MM.1S (cell line): ENCODE results near the gene ADARB2.

Experiments
- DNase-seq: peaks from one replicate; pipeline ENCODE4 v3.0.0-alpha.2; 2015
- H2AFZ ChIP-seq: fragments of 300-600 bp; sonication (generic); 2 replicates; pipeline ENCODE4 v1.6.0; 2016; ENCODE audit warnings: antibody characterized with exemption, low read length
- H3F3A ChIP-seq: fragments of 300-600 bp; sonication (generic); 2 replicates; pipeline ENCODE4 v1.6.1; 2016; ENCODE audit warnings: mild to moderate bottlenecking, antibody characterized with exemption, low read length, moderate library complexity, mixed read lengths; ENCODE audit not compliant: insufficient read depth
- H3K27ac ChIP-seq: fragments of 300-600 bp; sonication (generic); 2 replicates; pipeline ENCODE4 v1.5.1; 2016; ENCODE audit warnings: mild to moderate bottlenecking, low read length
- H3K27me3 ChIP-seq: fragments of 300-600 bp; sonication (generic); replicated peaks from 2 replicates; pipeline ENCODE4 v1.6.0; 2016; ENCODE audit warnings: low read length; ENCODE audit not compliant: insufficient read depth
- H3K36me3 ChIP-seq: fragments of 300-600 bp; sonication (generic); replicated peaks from 2 replicates; pipeline ENCODE4 v1.6.1; 2016; ENCODE audit warnings: mild to moderate bottlenecking, low read length, mixed read lengths; ENCODE audit not compliant: insufficient read depth
- H3K4me1 ChIP-seq: fragments of 300-600 bp; sonication (generic); 2 replicates; pipeline ENCODE4 v1.6.1; 2016; ENCODE audit warnings: low read length, mixed read lengths
- H3K4me2 ChIP-seq: fragments of 300-600 bp; sonication (generic); 2 replicates; pipeline ENCODE4 v1.6.0; 2016; ENCODE audit warnings: low read depth, low read length
- H3K4me3 ChIP-seq: fragments of 300-600 bp; sonication (generic); 2 replicates; pipeline ENCODE4 v1.5.1; 2016; ENCODE audit warnings: low read length, mixed read lengths
- H3K79me2 ChIP-seq: fragments of 300-600 bp; sonication (generic); 2 replicates; pipeline ENCODE4 v1.6.1; 2016; ENCODE audit warnings: mixed run types, low read length, mixed read lengths
- H3K9ac ChIP-seq: fragments of 300-600 bp; sonication (generic); 2 replicates; pipeline ENCODE4 v1.6.1; 2016; ENCODE audit warnings: low read length, mixed read lengths
- H3K9me2 ChIP-seq: fragments of 300-600 bp; sonication (generic); replicated peaks from 2 replicates; pipeline ENCODE4 v1.6.1; 2016; ENCODE audit warnings: mild to moderate bottlenecking, low read length, mixed read lengths; ENCODE audit not compliant: insufficient read depth
- H3K9me3 ChIP-seq: fragments of 300-600 bp; sonication (generic); replicated peaks from 2 replicates; pipeline ENCODE4 v1.6.1; 2016; ENCODE audit warnings: mild to moderate bottlenecking, low read length, mixed read lengths; ENCODE audit not compliant: insufficient read depth
- H4K20me1 ChIP-seq: fragments of 300-600 bp; sonication (generic); 2 replicates; pipeline ENCODE4 v1.6.1; 2016; ENCODE audit warnings: mild to moderate bottlenecking, low read length, moderate library complexity, mixed read lengths; ENCODE audit not compliant: insufficient read depth
- CTCF ChIP-seq: fragments of 300-600 bp; sonication (generic); IDR thresholded peaks from 2 replicates; pipeline ENCODE4 v1.5.1; 2016; ENCODE audit warnings: antibody characterized with exemption, low read length, mixed read lengths
- EZH2 ChIP-seq: fragments of 300-600 bp; sonication (generic); optimal IDR thresholded peaks from 2 replicates; pipeline ENCODE3; 2017; ENCODE audit warnings: low read depth, mild to moderate bottlenecking, antibody characterized with exemption, low read length, mixed read lengths
- EZH2phosphoT487 ChIP-seq: fragments of 300-600 bp; sonication (generic); IDR thresholded peaks from 2 replicates; pipeline ENCODE4 v1.6.1; 2018; ENCODE audit warnings: antibody characterized with exemption, low read length

The ADARB2 gene

GRCh38 chr10:1348773-1349050, 388.6 kb downstream of the ADARB2 start:
- Histone ChIP-seq H3K9me3 (no peaks in the 10 kb centered on the region), H3K4me3 (no peak overlapping the region), H3K4me1 (no peaks in the 10 kb centered on the region), H4K20me1 (no peaks in the 10 kb centered on the region), H3F3A (no peaks in the 10 kb centered on the region), H2AFZ (no peak overlapping the region), H3K9ac (no peak overlapping the region), H3K4me2 (no peak overlapping the region), H3K9me2 (no peaks in the 10 kb centered on the region), H3K79me2 (no peaks in the 10 kb centered on the region), H3K27me3 (no peaks in the 10 kb centered on the region), H3K36me3 (no peaks in the 10 kb centered on the region), H3K27ac (no peak overlapping the region)
- DNase-seq: no peak
- TF ChIP-seq EZH2 (no peak), EZH2phosphoT487 (no peak), CTCF (no peak)

- H3K9me3 ChIP-seq: no peaks in the 10 kb centered on the region
- H2AFZ ChIP-seq: no peak overlapping the region
- TF ChIP-seq EZH2: no peak
- no peak for TF ChIP-seq EZH2phosphoT487
- TF ChIP-seq CTCF: no peak
- no peak overlapping the region for H3K27ac ChIP-seq
- no peak overlapping the region for H3K9ac ChIP-seq
- H3K4me1 ChIP-seq: no peaks in the 10 kb centered on the region
- H3K27me3 ChIP-seq: no peaks in the 10 kb centered on the region
- no peaks in the 10 kb centered on the region for H4K20me1 ChIP-seq
- no peak overlapping the region for H3K4me2 ChIP-seq
- no peak for DNase-seq
- H3F3A ChIP-seq: no peaks in the 10 kb centered on the region
- no peaks in the 10 kb centered on the region for H3K36me3 ChIP-seq
- H3K79me2 ChIP-seq: no peaks in the 10 kb centered on the region
- no peak overlapping the region for H3K4me3 ChIP-seq
- H3K9me2 ChIP-seq: no peaks in the 10 kb centered on the region
These were observed 389.2 kb downstream of the ADARB2 start for GRCh38 chr10:1347962-1348772.

- H2AFZ ChIP-seq: no peak overlapping the region
These were observed 389.8 kb downstream of the ADARB2 start for GRCh38 chr10:1347525-1347924.

More at GRCh38 chr10:1347525-1347924, 389.8 kb downstream of the ADARB2 start:
- Histone ChIP-seq H3K9me2 (no peaks in the 10 kb centered on the region), H3K36me3 (no peaks in the 10 kb centered on the region), H3K4me1 (no peaks in the 10 kb centered on the region), H3K9ac (no peak overlapping the region), H3K9me3 (no peaks in the 10 kb centered on the region), H4K20me1 (no peaks in the 10 kb centered on the region), H3F3A (no peaks in the 10 kb centered on the region), H3K4me2 (no peak overlapping the region), H3K27me3 (no peaks in the 10 kb centered on the region), H3K27ac (no peak overlapping the region), H3K79me2 (no peaks in the 10 kb centered on the region), H3K4me3 (no peak overlapping the region)
- TF ChIP-seq EZH2phosphoT487 (no peak), EZH2 (no peak), CTCF (no peak)
- no peak for DNase-seq
